BJ (cell line): Measurements from ENCODE around the gene LIMCH1. TPM values are rescaled to one million over a fixed set of nuclear protein-coding genes. Genes with fewer than 3 reads are reported as not detected.
"Not testable (repeated sequence)": the region's sequence is repeated elsewhere in the genome, so short reads cannot be mapped to it uniquely, and the experiment has no call there.

Source experiments
- CTCF ChIA-PET: fragments of 350-600 bp; formaldehyde crosslinking; extraction: SDS; loops from one replicate; lab custom pipeline; 2021; ENCODE audit warnings: antibody characterized with exemption, inconsistent platforms; lab: Yijun Ruan, JAX
- POLR2A ChIA-PET: fragments of 300-600 bp; sonication (Branson Sonifier 250); formaldehyde crosslinking; extraction: SDS; loops from one replicate; lab custom pipeline; 2021; ENCODE audit warnings: antibody characterized with exemption; lab: Charles Lee
- DNase-seq: peaks from one replicate; pipeline ENCODE4 v3.0.0-alpha.2; 2011; ENCODE audit warnings: low read depth
- H3K27me3 ChIP-seq: 2 replicates; pipeline ENCODE4 v1.6.0; 2011; ENCODE audit warnings: low read length; ENCODE audit not compliant: control insufficient read depth, insufficient read depth
- H3K36me3 ChIP-seq: 2 replicates; pipeline ENCODE4 v1.5.1; 2011; ENCODE audit warnings: low read length; ENCODE audit not compliant: control insufficient read depth, insufficient read depth
- H3K4me3 ChIP-seq: 2 replicates; pipeline ENCODE4 v1.5.1; 2011; ENCODE audit warnings: low read depth, mild to moderate bottlenecking, control low read depth, low read length
- CTCF ChIP-seq: IDR thresholded peaks from 2 replicates; pipeline ENCODE4 v1.5.1; 2011; ENCODE audit warnings: low read depth, mild to moderate bottlenecking, control low read depth, inconsistent platforms, low read length, moderate library complexity; ENCODE audit not compliant: insufficient read depth
- polyA plus RNA-seq: library from polyadenylated mRNA; depleted of rRNA; stranded (reverse); fragments of >200 nt; gene quantifications from 2 replicates; pipeline ENCODE4 v1.2.3, GENCODE V29; 2011

The LIMCH1 gene
- polyA plus RNA-seq, 1 experiment = 133 TPM

DNA sequence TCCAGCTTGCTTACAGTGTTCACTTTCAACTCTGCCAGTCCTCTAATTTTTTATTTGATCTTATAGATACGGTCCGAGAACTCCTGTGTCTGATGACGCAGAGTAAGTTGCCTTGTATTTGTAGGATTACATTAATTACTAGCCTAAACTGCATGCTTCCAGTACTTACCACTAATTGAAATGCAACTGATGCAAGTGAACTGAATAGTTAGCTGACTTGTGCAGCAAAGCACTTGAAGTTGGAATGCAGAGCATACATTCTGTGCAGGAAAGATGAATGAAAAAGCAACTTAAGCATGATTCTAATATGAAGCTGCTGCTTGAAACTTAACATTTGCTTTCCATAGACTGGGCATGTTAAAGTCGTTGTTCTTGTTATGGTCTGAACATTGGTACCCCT lies 100.9 kb downstream of the LIMCH1 start:
- Histone ChIP-seq H3K36me3 (no peaks in the 10 kb centered on the region), H3K4me3 (no peak overlapping the region), H3K27me3 (no peaks in the 10 kb centered on the region)
- TF ChIP-seq CTCF = no peak
- DNase-seq = no peak
- ChIA-PET CTCF (interaction anchor here (0.7 kb wide), 1 partner anchor 249 kb away, joined by 6 read pairs; no protein-coding TSS in a partner anchor), POLR2A (no interaction called here)

DNA sequence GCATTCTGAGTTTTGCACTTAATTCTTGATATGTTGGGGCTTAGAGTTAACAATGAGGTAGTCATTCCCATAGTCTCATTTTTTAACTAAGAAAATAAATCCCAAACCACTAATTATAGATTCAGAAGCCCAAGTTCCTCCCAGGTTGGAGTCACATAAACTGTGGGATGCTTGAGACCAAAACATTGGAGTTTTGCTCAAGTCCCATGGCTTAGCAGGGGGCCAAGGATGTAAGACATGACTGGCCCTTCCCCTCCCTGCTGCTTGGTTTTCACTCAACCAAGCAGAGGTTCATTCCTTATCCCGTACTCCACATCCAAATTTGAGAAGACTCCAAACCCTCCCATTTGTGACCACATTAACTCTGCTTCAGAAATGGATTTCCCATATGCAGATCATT lies 101.3 kb downstream of the LIMCH1 start:
- Histone ChIP-seq H3K27me3 (no peaks in the 10 kb centered on the region), H3K4me3 (no peak overlapping the region), H3K36me3 (no peaks in the 10 kb centered on the region)
- no peak for TF ChIP-seq CTCF
- ChIA-PET POLR2A (no interaction called here), CTCF (interaction anchor here (0.7 kb wide), 1 partner anchor 249 kb away, joined by 6 read pairs; no protein-coding TSS in a partner anchor)
- DNase-seq = no peak

- H3K36me3 ChIP-seq = no peaks in the 10 kb centered on the region
- CTCF ChIA-PET = interaction anchor here (1.5 kb wide), 1 partner anchor 21 kb away, joined by 5 read pairs; no protein-coding TSS in a partner anchor
- H3K4me3 ChIP-seq = no peak overlapping the region
- POLR2A ChIA-PET = no interaction called here
- no peak for TF ChIP-seq CTCF
- DNase-seq = no peak
- no peaks in the 10 kb centered on the region for H3K27me3 ChIP-seq
Measured at GRCh38 chr4:41640906-41641305, 102.9 kb downstream of the LIMCH1 start.

GRCh38 chr4:41642746-41643145 lies 104.8 kb downstream of the LIMCH1 start:
- DNase-seq, H3K4me3 ChIP-seq, H3K27me3 ChIP-seq, POLR2A ChIA-PET, H3K36me3 ChIP-seq: not testable (repeated sequence)
- CTCF ChIA-PET = interaction anchor here (0.6 to 3.3 kb wide), 11 partner anchors 8 to 361 kb away, joined by 3 to 23 read pairs (median 4); no protein-coding TSS in a partner anchor

DNA sequence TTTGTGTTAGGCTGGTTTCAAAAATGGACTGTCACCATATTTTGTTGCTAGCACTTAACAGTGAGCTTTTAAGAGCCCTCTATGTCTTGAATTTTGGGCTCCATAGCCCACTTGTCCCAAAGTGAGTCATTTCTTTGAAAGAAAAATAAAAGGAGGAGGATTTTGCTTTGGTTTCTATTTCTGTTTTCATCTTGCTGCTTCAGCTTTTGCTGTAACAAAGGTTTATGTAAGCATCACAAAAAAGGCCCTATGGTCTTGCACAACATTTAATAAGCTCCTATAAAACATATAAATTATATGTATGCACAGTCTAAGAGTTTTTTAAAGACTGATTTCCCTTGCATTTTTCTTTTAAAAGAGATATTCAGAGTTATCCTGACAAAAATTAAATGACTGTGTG lies 105.4 kb downstream of the LIMCH1 start:
- POLR2A ChIA-PET = interaction anchor here (0.6 to 0.7 kb wide), 2 partner anchors 23 to 110 kb away, joined by 3 to 8 read pairs; no protein-coding TSS in a partner anchor
- H3K27me3 ChIP-seq = no peaks in the 10 kb centered on the region
- no peak for DNase-seq
- TF ChIP-seq CTCF = no peak
- no peak overlapping the region for H3K4me3 ChIP-seq
- H3K36me3 ChIP-seq = peaks cover 2% of the 10 kb centered on the region; the same call in 1 of the 2 replicates
- CTCF ChIA-PET = interaction anchor here (0.6 to 3.3 kb wide), 16 partner anchors 8 to 667 kb away, joined by 3 to 23 read pairs (median 4); no protein-coding TSS in a partner anchor
